ENCODE results near the gene TTC9B.

GRCh38 chr19:40228346-40228745 is 10.2 kb upstream of the TTC9B start:
- TF ChIP-seq CTCF (IDR thresholded peaks at IDR 0.05), result no peak
- no peak for TF ChIP-seq EZH2 (IDR thresholded peaks at IDR 0.05; ENCODE audit: borderline replicate concordance, insufficient read depth, low read depth, low read length, poor library complexity, severe bottlenecking)
